Measurements from ENCODE around the gene MYOCD. TPM values are rescaled to one million over a fixed set of nuclear protein-coding genes. Genes with fewer than 3 reads are reported as not detected.

MYOCD gene
- total RNA-seq, 6 experiments from 2014 or later: 0.07 to 2.4 (median 0.11) TPM

- H3K4me1 ChIP-seq: no peaks in the 10 kb centered on the region
- H3K9me3 ChIP-seq: no peaks in the 10 kb centered on the region
- TF ChIP-seq CTCF (IDR thresholded peaks at IDR 0.05): no peak
- TF ChIP-seq POLR2A (IDR thresholded peaks at IDR 0.05): no peak
- H3K36me3 ChIP-seq: no peaks in the 10 kb centered on the region
- H3K27ac ChIP-seq: no peak overlapping the region
- intact Hi-C loops (cut with DNase I): no loop called here
- DNase-seq (no peak), ATAC-seq (no peak)
- H3K4me3 ChIP-seq: no peak overlapping the region
- 27% methylated on average over 1 of the region's 1 CpG for WGBS (ENCODE audit: insufficient coverage, low coverage, low lambda C conversion rate, missing lambda C conversion rate)
- no peaks in the 10 kb centered on the region for H3K27me3 ChIP-seq
Measured at GRCh38 chr17:12643822-12644221, 21.9 kb upstream of the MYOCD start.

GRCh38 chr17:12644623-12645022 is 21.1 kb upstream of the MYOCD start:
- H3K36me3 ChIP-seq: no peaks in the 10 kb centered on the region
- no peak for ATAC-seq
- no peak for TF ChIP-seq POLR2A (IDR thresholded peaks at IDR 0.05)
- no peak for TF ChIP-seq CTCF (IDR thresholded peaks at IDR 0.05)
- no peaks in the 10 kb centered on the region for H3K27me3 ChIP-seq
- no peak for DNase-seq
- intact Hi-C loops (cut with DNase I): no loop called here
- H3K4me3 ChIP-seq: no peak overlapping the region
- no peaks in the 10 kb centered on the region for H3K9me3 ChIP-seq
- no peaks in the 10 kb centered on the region for H3K4me1 ChIP-seq
- no peak overlapping the region for H3K27ac ChIP-seq

GRCh38 chr17:12646761-12647422 is 18.8 kb upstream of the MYOCD start:
- Histone ChIP-seq H3K27me3 (no peaks in the 10 kb centered on the region), H3K9me3 (no peaks in the 10 kb centered on the region), H3K36me3 (no peaks in the 10 kb centered on the region), H3K27ac (no peak overlapping the region), H3K4me3 (no peak overlapping the region), H3K4me1 (no peaks in the 10 kb centered on the region)
- TF ChIP-seq CTCF (IDR thresholded peaks at IDR 0.05) (no peak), POLR2A (IDR thresholded peaks at IDR 0.05) (no peak)
- 45% methylated on average over 6 of the region's 6 CpGs for WGBS (ENCODE audit: insufficient coverage, low coverage, low lambda C conversion rate, missing lambda C conversion rate)
- ATAC-seq (no peak), DNase-seq (no peak)
- intact Hi-C loops (cut with DNase I): no loop called here

GRCh38 chr17:12648498-12648897 is 17.2 kb upstream of the MYOCD start:
- TF ChIP-seq CTCF (IDR thresholded peaks at IDR 0.05): no peak
- no peak for TF ChIP-seq POLR2A (IDR thresholded peaks at IDR 0.05)
- intact Hi-C loops (cut with DNase I): no loop called here
- Histone ChIP-seq H3K4me1 (no peaks in the 10 kb centered on the region), H3K9me3 (no peaks in the 10 kb centered on the region), H3K27ac (no peak overlapping the region), H3K36me3 (no peaks in the 10 kb centered on the region), H3K4me3 (no peak overlapping the region), H3K27me3 (no peaks in the 10 kb centered on the region)
- no peak for ATAC-seq
- DNase-seq: no peak
- 73% methylated on average over 3 of the region's 3 CpGs for WGBS (ENCODE audit: insufficient coverage, low coverage, low lambda C conversion rate, missing lambda C conversion rate)

GRCh38 chr17:12655936-12656335 is 9.8 kb upstream of the MYOCD start:
- no peak for ATAC-seq
- H3K9me3 ChIP-seq: no peaks in the 10 kb centered on the region

More at GRCh38 chr17:12655936-12656335, 9.8 kb upstream of the MYOCD start:
- Histone ChIP-seq H3K27ac (no peak overlapping the region), H3K4me3 (no peak overlapping the region), H3K27me3 (no peaks in the 10 kb centered on the region), H3K36me3 (no peaks in the 10 kb centered on the region), H3K4me1 (no peaks in the 10 kb centered on the region)
- intact Hi-C loops (cut with DNase I): no loop called here
- WGBS (ENCODE audit: insufficient coverage, low coverage, low lambda C conversion rate, missing lambda C conversion rate): 98% methylated on average over 4 of the region's 4 CpGs
- TF ChIP-seq CTCF (IDR thresholded peaks at IDR 0.05) (no peak), POLR2A (IDR thresholded peaks at IDR 0.05) (no peak)
- DNase-seq: no peak

Data from right lobe of liver (tissue), 6 donors.